GM19043 (cell line): ENCODE measurements around the gene ARRDC1.
"Not testable (repeated sequence)": the region's sequence is repeated elsewhere in the genome, so short reads cannot be mapped to it uniquely, and the experiment has no call there.

Experiments
- ATAC-seq: cut with Tn5 transposase; IDR thresholded peaks from one replicate; pipeline ENCODE4 v1.9.1; 2021; ENCODE audit warnings: low read depth; ENCODE audit not compliant: unreplicated experiment

The ARRDC1 gene

GRCh38 chr9:137605121-137606004, at the start of gene ARRDC1:
Gene ARRDC1, plus strand, starts transcription at chr9:137605686. Its CDS starts 32 bp downstream, at chr9:137605718.
- ATAC-seq, result peak; percentile 68

- no peak for ATAC-seq
Measured at GRCh38 chr9:137556069-137556838, 49.2 kb upstream of the ARRDC1 start.

- no peak for ATAC-seq
Measured at GRCh38 chr9:137558127-137558526, 47.4 kb upstream of the ARRDC1 start.

- ATAC-seq, result no peak
Measured at GRCh38 chr9:137564134-137564533, 41.4 kb upstream of the ARRDC1 start.

- ATAC-seq, result no peak
Measured at GRCh38 chr9:137564817-137565411, 40.6 kb upstream of the ARRDC1 start.

- ATAC-seq, result not testable (repeated sequence)
Measured at GRCh38 chr9:137568445-137568844, 37.0 kb upstream of the ARRDC1 start.

GRCh38 chr9:137569609-137570203, 35.8 kb upstream of the ARRDC1 start:
- no peak for ATAC-seq

GRCh38 chr9:137570566-137570965, 34.9 kb upstream of the ARRDC1 start:
- ATAC-seq, result no peak

GRCh38 chr9:137574192-137574591, 31.3 kb upstream of the ARRDC1 start:
- ATAC-seq, result no peak

- ATAC-seq, result no peak
Measured at GRCh38 chr9:137575364-137575715, 30.1 kb upstream of the ARRDC1 start.

- ATAC-seq, result no peak
Measured at GRCh38 chr9:137575716-137576411, 29.6 kb upstream of the ARRDC1 start.

- ATAC-seq, result peak; percentile 89
Measured at GRCh38 chr9:137578518-137579258, 26.8 kb upstream of the ARRDC1 start, which contains the start of gene DPH7. Gene DPH7, minus strand, starts transcription at chr9:137578925. Its CDS starts 148 bp downstream, at chr9:137578777.

GRCh38 chr9:137579259-137579604, 26.3 kb upstream of the ARRDC1 start:
- no peak for ATAC-seq

- no peak for ATAC-seq
Measured at GRCh38 chr9:137580209-137580953, 25.1 kb upstream of the ARRDC1 start.

- ATAC-seq, result no peak
Measured at GRCh38 chr9:137580954-137581322, 24.5 kb upstream of the ARRDC1 start.

- ATAC-seq, result no peak
Measured at GRCh38 chr9:137581361-137582285, 23.9 kb upstream of the ARRDC1 start.

GRCh38 chr9:137582286-137582860, 23.1 kb upstream of the ARRDC1 start:
- no peak for ATAC-seq

GRCh38 chr9:137583347-137583746, 22.1 kb upstream of the ARRDC1 start:
- ATAC-seq, result no peak
